GM15510 (cell line): ENCODE results near the gene COTL1.

ENCODE experiments used
- POLR2A ChIP-seq: IDR thresholded peaks from 3 replicates; pipeline ENCODE4 v1.6.1; 2011; ENCODE audit warnings: borderline replicate concordance; ENCODE audit not compliant: insufficient read length; ENCODE audit errors: extremely low read depth

COTL1 gene

DNA sequence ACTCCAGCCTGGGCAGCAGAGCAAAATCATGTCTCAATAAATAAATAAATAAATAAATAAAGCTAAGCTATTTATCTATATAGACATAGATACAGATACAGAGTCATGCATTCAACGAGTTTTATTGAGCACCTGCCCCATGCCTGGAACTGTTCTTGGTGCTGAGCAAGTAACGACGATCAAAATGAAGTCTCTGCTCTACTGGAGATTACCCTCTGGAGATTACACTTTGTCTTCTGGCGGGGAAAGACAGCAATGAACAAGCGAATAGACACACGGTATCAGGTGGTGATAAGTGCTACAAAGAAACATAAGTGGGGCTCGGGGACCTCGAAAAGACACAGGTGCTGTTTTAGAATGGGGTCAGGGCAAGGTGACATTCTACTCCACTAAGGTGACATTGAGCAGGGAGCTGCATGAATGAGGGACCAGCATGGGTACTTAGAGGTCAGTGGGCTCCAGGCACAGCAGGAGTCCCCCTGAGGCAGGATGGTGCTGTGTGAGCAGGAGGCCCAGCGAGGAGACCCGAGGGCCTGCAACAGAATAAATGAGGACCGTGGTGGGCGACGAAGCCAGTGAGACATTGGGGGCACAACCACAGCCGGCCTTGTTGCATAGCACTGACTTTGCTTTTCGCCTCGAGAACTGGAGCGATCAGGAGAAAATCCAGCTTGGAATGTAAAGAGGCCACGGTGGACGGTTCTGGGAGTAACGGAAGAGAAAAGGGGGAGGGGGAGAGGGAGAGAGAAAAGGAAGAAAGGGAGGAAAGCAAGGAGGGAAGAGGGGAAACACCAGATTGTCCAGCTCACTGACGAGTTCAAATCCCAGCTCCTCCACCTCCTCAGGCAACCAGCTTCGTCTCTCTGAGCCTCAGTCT is 71.0 kb downstream of the COTL1 start:
- no peak for TF ChIP-seq POLR2A

DNA sequence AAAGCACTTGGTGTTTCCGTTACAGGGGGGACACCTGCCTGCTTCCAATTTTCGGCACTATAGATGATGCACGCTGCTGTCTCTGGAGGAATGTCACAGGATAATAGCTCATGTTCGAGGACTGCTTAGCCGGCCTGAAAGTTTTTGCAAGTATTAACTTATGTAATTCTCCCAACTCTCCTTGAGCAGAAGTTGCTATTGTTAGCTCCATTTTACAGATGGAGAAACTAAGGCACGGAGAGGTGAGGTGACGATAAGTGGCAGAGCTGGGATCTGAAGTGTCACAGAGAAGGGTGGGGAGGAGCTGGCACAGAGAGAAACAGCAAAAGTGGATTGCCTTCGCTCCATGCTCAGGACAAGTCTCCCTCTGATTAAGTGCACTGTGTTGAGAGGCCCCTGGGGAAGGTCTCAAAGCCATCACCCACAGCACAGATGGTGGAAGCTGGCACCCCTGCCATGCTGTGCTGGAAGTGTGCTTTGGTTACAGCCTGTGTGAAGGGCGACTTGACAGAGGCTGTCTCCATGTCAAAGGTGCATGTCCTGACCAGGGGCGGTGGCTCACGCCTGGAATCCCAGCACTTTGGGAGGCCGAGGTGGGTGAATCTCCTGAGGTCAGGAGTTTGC is 72.7 kb downstream of the COTL1 start:
- no peak for TF ChIP-seq POLR2A

DNA sequence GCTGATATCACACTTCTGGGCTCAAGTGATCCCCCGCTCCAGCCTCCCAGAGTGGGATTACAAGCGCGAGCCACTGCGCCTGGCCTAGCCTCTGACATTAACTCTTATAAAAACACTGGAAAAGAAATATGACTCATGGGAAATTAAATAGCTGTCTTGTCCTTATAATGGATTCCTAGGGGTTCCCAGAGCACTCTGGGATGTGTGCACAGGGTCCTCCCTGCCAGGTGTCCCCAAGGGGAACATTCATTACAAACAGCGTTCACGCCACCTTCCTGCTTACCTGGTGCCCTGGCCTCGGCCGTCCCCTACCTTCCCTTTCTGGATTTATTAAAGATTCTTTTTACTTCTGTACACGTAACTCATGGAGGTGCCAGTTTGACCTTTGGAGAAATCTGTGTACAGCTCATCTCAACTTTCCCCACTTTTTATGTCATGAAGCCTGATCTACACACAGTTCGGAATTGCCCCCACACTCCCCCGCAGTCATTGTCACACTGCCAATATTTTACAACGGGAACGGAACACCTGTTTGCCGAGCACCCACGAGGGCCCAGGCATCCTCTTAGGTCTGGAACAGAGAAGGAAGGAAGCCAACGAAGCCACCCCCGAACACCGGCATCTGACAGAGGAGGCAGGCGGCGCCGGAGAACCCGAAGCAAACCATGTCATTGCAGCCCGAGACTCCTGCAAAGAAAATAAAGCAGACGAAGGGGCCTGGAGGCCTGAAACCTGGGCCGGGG is 73.7 kb downstream of the COTL1 start:
- no peak for TF ChIP-seq POLR2A

DNA sequence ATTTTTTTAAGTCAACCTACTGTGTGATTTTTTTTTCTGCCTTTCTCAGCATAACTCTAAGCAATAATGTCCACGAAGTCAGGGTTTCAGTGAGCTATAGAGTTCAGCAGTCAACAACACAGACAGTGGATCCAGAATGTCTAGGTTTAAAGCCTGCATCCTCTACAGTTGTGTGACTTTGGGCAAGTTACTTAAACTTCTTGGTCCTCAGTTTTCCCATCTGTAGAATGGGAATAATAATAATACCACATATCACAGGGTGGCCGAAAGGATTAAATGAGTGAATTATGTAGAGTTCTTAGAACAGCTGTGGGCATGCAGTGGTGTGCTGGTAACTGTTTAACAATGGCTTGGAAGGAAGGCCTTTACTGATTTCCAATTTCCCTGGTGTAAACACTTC is 74.6 kb downstream of the COTL1 start:
- TF ChIP-seq POLR2A: no peak

DNA sequence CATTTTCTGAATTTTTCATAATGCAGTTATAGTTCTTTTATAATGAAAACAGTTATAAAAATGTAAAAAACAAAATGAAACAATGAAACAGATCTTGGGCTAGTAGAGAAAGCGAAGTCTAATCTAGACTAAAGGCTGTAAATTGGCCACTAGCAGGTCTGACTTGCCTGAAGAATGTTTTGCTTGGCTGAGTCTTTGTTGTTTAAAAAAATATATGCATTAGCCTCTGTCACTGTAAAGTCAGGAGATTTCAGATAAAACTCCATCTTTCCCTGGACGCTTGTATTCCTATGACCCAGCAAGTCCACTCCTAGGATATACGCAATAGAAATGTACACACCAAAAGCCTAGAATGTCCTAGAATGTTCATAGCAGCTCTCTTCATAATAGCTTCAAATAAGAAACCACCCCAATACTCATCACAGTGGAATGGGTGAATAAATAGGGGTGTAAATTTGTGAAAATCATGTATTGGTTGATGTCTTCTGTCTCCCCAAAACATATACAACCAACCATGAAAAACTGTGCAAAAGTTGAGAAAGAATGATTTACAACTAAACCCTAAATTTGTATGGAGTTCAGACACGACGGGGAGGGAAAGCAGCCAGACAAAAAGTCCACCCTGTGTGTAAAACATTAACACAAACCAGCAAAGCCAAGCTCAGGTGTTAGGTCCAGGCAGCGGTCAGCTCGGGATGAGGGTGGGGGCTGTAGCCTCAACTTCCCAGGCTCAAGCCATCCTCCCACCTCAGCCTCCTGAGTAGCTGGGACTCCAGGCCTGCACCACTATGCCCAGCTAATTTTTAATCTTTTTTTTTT is 75.7 kb downstream of the COTL1 start:
- TF ChIP-seq POLR2A: no peak

DNA sequence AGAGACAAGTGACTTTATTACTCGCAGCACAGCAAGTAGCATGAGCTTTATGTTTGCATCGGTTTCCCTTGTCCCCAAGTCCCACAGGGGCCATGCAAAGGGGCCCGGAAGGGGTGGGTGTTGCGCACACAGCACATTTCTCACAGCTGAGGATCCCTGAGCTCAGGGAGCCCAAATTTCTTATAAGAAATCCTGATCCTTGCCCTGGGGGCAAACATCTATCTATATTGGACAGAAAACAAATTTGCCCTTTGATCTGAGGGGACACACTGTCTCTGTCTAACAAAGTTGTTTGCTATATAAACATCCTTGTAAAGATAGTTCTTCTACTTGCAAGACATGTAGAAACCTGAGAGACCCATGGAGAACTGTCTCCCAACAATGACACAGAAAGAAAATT is 77.7 kb downstream of the COTL1 start:
- TF ChIP-seq POLR2A: no peak

DNA sequence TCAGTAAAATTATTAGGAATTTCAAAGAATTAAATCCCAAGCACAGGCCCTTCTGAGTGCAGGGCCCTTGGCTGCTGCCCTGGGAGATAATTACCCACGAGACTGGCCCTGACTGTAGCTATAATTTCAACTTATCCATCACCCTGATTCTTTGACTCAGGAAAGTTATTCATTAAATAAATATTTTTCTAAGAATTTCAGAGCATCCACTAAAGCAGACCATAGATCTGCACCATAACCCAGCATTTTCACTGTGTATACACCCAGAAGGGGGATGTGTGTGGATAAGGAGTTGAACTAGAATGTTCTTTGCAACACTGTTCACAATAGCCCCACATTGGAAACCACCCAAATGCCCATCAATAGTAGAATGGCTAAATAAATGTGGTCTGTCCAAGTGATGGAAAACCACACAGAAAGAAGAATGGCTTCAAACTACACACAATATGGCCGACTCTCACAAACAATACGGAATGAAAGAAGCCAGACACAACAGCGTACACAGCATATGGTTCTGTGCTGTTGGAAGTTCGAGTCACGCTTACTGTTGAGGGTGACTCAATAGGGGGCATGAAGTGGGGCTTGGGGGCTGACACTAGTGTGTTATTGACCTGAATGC is 79.5 kb downstream of the COTL1 start:
- no peak for TF ChIP-seq POLR2A

DNA sequence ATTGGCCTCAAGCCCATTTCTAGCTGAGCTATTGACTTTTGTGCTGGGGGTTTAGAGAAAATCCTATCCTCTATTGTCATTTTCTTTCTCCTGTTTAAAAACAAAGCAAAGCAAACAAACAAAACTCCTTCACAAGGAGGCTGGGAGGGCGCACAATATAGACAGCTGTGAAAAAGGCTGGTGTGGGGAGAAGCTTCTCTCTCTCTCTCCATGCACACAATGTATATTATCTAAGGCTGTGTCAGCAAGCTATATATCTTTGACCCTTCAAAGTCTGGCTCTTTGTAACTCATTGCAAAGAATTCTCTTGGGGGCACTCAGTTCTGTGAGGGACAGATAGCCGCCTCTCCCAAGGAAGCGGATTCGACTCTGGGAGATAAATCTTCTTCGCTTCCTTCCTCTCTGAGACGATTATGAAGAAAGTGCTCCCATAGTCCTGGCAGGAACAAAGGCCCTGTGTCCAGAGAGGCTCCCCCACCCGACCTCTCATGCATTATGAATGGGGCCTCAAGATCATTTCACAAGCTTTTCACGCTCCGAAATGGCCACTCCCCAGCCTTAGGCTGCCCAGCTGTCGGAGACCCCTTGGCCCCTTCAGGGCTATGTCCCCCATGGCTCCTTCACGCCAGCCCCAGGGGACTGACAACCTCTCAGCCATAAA is 80.3 kb downstream of the COTL1 start:
- no peak for TF ChIP-seq POLR2A

DNA sequence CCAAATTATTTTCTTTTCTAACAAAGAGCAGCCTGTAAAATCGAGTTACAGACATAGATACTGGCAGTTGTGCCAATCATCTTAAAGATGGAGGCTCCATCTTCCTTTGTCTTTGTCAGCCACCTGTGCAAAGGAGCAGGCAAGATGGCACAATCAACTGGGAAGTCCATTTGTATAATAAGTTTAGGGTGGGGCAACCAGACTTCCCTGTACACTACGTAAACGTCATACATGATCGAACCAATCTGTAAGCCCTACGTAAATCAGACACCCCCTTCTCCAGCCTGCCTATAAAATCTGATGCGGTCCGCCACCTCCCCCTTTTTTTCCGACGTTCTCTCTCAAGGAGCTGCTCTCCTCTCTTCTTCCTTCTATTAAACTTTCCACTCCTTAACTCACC is 82.0 kb downstream of the COTL1 start:
- no peak for TF ChIP-seq POLR2A

DNA sequence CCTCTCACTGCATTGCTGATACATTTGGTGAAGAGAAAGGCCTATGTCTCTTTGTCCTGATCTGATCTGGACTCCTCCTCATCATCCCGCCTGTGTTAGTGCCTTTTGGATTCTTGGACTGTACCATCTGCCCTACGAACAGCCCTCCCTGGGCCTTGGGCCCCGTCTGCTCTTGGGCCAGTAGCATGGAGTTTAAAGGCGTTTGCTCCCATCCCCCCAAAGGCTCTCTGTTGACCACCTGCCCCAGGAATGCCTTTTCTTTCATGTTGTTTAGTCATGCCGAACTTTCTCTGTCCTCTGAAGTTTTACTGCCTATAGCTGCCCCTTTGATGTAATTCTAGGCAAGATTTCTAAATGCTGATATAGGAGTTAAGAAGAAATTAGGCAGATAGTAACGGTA is 82.5 kb downstream of the COTL1 start:
- no peak for TF ChIP-seq POLR2A

DNA sequence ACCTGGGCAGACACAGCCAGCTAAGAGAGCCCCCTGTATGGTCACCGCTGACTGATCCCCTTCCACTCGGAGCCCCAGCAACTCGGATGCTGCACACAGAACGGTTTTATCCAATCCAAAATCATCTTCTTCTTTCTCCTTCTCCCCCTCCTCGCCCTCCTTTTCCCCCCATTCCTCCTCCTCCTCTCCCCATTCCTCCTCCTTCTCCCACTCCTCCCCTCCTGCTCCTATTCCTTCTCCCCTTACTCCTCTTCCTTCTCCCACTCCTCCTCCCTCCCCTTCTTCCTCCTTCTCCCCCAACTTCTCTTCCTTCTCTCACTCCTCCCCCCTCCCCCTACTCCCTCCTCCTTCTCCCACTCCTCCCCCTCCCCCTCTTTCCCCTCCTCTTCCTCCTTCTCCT is 83.1 kb downstream of the COTL1 start:
- no peak for TF ChIP-seq POLR2A

DNA sequence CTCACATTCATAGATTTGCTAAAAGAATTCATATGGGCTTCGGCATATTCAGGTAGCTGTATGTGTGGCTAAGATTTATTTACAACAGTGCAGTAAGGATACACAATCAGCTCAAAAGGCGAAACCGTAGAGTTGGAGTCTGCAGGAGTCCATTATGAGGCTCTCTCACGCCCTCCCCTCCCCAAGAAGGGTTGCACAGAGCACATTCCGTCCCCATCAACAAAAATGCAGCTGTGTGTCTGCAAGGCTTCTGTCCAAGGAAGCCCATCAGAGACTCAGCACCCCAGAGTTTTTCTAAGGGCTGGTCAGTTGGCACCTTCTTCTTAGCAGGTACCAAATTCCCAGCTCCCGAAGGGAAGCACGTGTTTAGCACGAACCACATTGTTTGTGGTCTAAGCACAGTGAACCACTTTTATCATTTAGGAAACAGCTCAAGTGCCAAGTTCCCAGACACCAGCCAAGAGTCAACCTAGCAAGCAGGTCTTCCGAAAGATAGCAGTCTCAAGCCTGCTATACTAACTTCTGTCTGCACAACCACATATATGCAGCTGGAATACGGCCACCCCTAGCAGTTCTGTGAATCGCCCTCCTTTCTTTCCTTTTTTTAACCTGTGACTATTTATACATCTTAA is 84.9 kb downstream of the COTL1 start:
- no peak for TF ChIP-seq POLR2A

DNA sequence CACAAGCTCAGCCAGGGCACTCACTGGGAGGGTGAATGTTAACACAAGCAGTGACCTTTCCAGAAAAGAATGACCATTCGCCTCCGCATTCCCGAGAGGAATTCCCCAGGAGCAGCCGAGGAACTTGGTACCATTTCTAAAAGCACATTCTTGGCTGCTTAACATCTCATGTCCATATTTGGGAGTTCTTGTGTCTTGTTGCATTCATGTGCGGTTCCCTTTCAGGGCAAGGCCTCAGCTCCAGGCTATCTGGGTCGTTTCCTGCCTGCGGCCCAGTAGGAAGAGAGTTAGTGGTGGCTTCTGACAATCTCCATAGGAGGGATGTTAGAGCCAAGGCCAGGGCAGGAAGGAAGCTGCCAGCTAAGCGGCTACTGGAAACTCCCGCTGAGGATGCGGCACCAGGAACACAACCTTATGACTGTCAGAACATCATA is 85.6 kb downstream of the COTL1 start:
- no peak for TF ChIP-seq POLR2A
